Urothelium cell line (cell line): ENCODE results near the gene CBLN3.

Experiments
- DNase-seq: peaks from one replicate; pipeline ENCODE4 v3.0.0; 2011; ENCODE audit warnings: low spot score, mixed read lengths
- FAIRE-seq: peaks from 2 replicates; lab custom pipeline; 2011; peaks lifted over from hg19 to GRCh38; lab: Jason Lieb, UNC

CBLN3 gene

GRCh38 chr14:24439830-24440605 lies 10.6 kb upstream of the CBLN3 start:
- FAIRE-seq (no peak), DNase-seq (no peak)

GRCh38 chr14:24439257-24439656 lies 9.8 kb upstream of the CBLN3 start:
- DNase-seq (no peak), FAIRE-seq (no peak)

GRCh38 chr14:24438223-24439097 lies 9.0 kb upstream of the CBLN3 start:
- FAIRE-seq (no peak), DNase-seq (no peak)

GRCh38 chr14:24437736-24438067 lies 8.2 kb upstream of the CBLN3 start:
- FAIRE-seq (no peak), DNase-seq (no peak)

GRCh38 chr14:24437020-24437735 lies 7.7 kb upstream of the CBLN3 start:
- DNase-seq (no peak), FAIRE-seq (no peak)

DNA sequence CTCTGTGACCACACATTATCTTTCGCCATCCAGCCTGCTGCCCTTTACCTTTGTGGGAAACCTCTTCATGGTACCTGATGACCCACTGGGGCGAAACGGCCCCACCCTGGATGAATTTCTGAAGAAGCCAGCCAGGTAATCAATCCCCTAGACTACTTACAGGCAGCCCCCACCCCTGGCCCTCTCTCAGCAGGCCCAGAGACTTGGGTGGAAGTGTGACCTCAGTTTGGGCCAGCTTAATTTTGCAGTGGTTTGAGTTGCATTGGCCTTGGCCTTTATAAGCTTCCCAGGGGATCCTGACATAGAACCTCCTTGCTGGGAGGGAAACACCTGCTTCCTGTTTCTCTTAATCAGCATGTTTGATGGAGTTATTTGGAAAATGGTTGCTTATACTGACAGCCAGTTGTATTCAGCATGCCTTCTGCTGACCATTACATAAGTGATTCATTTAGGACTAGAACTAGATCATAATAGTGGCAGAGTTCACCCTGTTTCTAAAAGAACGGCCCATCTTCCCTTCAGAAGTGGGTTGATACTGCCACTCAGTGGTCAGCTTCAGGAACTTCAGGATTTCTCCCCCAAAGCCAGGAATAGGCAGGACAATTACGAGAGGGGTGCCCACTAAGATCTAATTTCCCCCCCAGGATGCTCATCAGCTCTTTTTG lies 7.0 kb upstream of the CBLN3 start:
- DNase-seq (peak; percentile 69), FAIRE-seq (no peak)

GRCh38 chr14:24435998-24436354 lies 6.5 kb upstream of the CBLN3 start:
- no peak for FAIRE-seq
- DNase-seq, result no peak

DNA sequence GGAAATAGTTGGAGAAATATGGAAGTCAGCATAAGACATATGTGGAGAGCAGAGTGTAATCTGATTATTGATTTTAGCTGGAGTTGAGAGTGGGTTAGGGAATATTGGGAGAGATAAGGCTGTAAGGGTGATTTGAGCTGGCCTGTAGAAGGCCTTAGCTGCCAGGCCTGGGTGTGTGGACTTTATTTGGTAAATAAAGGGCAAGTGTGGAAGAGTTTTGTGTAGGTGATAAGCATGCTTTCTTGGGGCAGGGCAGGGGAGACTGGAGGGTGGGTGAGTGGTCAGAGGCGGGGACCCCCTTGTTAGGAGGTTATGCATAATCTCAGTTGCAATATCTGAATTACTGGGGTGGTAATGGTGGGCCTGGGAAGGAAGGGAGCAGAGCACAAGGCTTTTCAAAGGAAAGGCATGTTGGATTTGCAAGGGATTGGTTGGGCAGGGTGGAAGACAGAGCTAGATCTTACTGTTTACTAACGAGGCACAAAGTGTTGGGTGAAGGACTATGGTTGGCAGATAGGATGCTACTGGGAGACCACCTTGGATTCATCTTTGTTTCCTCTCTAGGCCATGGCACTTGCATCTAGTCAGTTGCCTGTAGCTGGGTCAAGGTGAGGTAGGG lies 5.8 kb upstream of the CBLN3 start:
- DNase-seq (no peak), FAIRE-seq (no peak)

DNA sequence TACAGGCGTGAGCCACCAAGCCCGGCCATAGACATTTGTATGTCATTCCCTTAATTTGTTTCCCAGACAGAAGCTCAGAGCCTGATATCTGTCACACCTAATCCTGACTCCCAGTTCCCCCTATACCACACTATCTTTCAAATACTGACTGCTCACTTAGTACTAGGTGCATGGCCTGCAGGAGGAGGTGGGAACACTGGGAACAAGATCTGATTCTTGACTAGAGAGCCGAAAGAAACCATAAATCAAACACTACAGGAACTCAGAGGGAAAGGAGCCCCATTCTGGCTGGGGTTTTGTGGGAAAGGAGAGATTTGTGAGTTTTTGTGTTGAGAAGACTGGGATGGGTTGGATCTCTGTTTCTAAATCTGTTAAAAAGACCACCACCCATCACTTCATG lies 5.2 kb upstream of the CBLN3 start:
- FAIRE-seq (no peak), DNase-seq (no peak)

- FAIRE-seq, result no peak
- no peak for DNase-seq
Observed at GRCh38 chr14:24434036-24434435, 4.6 kb upstream of the CBLN3 start.

DNA sequence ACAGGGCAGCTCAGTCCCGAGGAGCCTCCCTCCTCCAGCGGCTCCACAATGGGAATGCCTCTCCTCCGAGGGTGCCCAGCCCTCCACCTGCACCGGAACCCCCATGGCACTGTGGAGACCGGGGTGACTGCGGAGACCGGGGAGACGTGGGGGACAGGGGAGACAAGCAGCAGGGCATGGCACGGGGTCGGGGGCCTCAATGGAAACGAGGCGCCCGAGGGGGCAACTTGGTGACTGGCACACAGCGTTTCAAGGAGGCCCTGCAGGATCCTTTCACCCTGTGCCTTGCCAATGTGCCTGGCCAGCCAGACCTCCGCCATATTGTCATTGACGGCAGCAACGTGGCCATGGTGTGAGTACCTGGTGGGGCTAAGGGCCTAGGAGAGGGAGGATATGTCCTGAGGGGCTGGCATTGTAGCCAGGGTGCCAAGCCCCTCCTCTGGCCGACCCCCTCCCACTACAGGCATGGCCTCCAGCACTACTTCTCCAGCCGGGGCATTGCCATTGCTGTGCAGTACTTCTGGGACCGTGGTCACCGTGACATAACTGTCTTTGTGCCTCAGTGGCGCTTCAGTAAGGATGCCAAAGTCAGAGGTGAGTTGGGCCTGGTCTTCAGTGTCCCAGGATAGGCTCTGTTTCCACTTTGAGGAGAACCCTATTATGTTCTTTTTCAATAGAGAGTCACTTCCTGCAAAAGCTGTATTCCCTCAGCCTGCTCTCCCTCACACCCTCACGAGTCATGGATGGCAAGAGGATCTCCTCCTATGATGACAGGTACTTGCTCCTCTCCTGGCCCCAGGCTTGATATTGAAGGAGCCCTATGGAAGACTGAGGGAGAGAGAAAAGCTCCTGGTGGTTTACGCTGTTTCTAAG lies 3.0 kb upstream of the CBLN3 start:
- FAIRE-seq, result no peak
- no peak for DNase-seq

DNA sequence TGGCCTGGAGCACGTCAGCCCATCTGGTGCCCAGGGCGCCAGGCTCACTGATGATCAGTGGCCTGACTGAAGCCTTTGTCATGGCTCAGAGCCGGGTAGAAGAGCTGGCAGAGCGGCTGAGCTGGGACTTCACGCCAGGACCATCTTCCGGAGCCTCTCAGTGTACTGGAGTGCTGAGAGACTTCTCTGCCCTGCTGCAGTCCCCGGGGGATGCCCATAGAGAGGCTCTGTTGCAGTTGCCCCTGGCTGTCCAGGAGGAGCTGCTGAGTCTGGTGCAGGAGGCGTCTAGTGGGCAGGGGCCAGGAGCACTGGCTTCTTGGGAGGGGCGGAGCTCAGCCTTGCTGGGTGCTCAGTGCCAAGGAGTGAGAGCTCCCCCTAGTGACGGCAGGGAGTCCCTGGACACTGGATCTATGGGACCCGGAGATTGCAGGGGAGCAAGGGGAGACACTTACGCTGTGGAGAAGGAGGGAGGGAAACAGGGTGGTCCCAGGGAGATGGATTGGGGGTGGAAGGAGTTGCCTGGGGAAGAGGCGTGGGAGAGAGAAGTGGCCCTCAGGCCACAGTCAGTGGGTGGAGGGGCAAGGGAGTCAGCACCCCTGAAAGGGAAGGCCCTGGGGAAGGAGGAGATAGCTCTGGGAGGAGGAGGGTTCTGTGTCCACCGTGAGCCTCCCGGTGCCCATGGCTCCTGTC lies 2.2 kb upstream of the CBLN3 start:
- FAIRE-seq, result no peak
- DNase-seq, result peak; percentile 86

GRCh38 chr14:24430682-24431568 lies 1.5 kb upstream of the CBLN3 start:
- no peak for FAIRE-seq
- peak; percentile 36 for DNase-seq

DNA sequence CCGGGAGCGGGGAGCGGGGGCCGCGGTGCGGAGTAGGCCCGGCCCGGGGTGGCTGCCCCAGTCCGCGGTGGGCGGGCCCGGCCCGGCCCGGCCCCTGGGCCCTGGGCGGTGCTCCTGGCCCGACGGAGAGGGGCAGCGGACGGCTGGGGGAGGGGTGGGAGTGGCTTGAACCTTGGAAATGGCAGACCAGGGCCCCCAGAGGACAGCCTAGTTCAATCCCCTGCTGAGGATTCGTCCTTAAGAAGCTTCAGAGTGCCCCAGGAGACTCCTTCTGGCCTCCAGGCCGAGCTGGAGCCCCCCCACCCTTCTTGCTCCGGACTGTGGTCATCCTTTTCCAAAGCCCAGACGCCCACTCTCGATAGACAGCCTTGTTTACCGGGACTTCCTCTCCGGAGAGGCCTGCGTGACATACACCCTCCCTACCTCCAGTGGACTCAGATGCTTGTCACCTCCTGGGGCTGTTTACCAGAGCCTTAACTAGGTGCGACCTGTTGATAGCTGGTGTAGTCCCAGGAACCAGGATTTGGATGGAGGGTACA lies 744 bp upstream of the CBLN3 start:
- FAIRE-seq, result no peak
- DNase-seq, result peak; percentile 92

DNA sequence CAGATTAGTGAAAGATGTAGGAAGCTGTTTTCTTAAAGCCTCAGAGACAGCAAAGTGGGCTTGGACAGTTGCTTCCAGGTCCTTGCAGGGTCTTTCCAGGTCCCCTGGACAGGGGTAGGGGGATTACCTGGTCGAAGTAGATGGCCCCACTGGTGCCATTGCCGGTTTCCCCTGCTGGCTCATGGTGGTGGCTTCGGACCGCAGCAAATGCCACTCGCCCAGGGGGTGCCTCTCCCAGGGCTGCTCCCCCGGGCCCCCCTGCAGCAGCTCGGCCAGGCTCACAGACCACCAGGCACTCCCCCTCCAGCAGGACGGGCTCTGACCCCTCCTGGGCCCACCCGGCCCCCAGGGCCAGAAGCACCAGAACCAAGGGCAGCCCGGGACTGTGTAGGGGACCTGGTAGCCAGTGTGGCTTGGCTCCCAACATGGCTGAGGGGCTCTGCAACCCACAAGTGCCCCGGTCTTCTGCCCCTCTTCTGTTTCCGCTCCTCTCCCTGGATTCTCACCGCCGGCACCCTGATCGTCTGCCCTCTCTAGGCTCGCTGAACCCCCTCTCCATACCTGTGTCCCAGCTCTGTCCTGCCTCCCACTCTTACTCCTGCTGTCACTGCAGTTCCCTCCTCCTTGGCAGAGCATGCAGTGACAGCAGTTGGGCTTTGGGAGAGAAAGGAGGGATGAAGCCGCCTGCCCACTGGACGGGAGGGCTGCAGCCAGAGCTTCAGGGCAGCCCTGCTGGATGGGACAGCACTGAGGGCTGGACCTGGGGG lies 657 bp downstream of the CBLN3 start:
- no peak for DNase-seq
- FAIRE-seq, result no peak

- FAIRE-seq (no peak), DNase-seq (no peak)
Observed at GRCh38 chr14:24427537-24428508, 1.6 kb downstream of the CBLN3 start.
